ENCODE results near the gene ING2.
"Not testable (repeated sequence)": the region's sequence is repeated elsewhere in the genome, so short reads cannot be mapped to it uniquely, and the experiment has no call there.

ING2 gene

GRCh38 chr4:183540410-183541009 lies 35.7 kb downstream of the ING2 start:
- in situ Hi-C loops (cut with HindIII; ENCODE audit: low pct_ligation_motif_present, low pct_unique_long_range_greater_than_20kb, low sequenced_read_pairs), result no loop called here
- DNase-seq, result no peak

GRCh38 chr4:183541010-183541751 lies 36.3 kb downstream of the ING2 start:
- no peak for DNase-seq
- in situ Hi-C loops (cut with HindIII; ENCODE audit: low pct_ligation_motif_present, low pct_unique_long_range_greater_than_20kb, low sequenced_read_pairs), result no loop called here

- in situ Hi-C loops (cut with HindIII; ENCODE audit: low pct_ligation_motif_present, low pct_unique_long_range_greater_than_20kb, low sequenced_read_pairs), result no loop called here
- DNase-seq, result no peak
These were observed 36.8 kb downstream of the ING2 start for GRCh38 chr4:183541752-183542040.

GRCh38 chr4:183543435-183543834 lies 38.6 kb downstream of the ING2 start:
- DNase-seq, result no peak
- in situ Hi-C loops (cut with HindIII; ENCODE audit: low pct_ligation_motif_present, low pct_unique_long_range_greater_than_20kb, low sequenced_read_pairs), result no loop called here

- in situ Hi-C loops (cut with HindIII; ENCODE audit: low pct_ligation_motif_present, low pct_unique_long_range_greater_than_20kb, low sequenced_read_pairs), result no loop called here
These were observed 39.3 kb downstream of the ING2 start for GRCh38 chr4:183544109-183544508.

GRCh38 chr4:183546376-183546775 lies 41.5 kb downstream of the ING2 start:
- no peak for DNase-seq
- in situ Hi-C loops (cut with HindIII; ENCODE audit: low pct_ligation_motif_present, low pct_unique_long_range_greater_than_20kb, low sequenced_read_pairs), result no loop called here

More at GRCh38 chr4:183544109-183544508, 39.3 kb downstream of the ING2 start:
- DNase-seq, result no peak

- in situ Hi-C loops (cut with HindIII; ENCODE audit: low pct_ligation_motif_present, low pct_unique_long_range_greater_than_20kb, low sequenced_read_pairs), result no loop called here
- DNase-seq, result no peak
These were observed 43.4 kb downstream of the ING2 start for GRCh38 chr4:183548306-183548705.

- DNase-seq, result no peak
- in situ Hi-C loops (cut with HindIII; ENCODE audit: low pct_ligation_motif_present, low pct_unique_long_range_greater_than_20kb, low sequenced_read_pairs), result no loop called here
These were observed 45.7 kb downstream of the ING2 start for GRCh38 chr4:183550345-183551093.

GRCh38 chr4:183552274-183553146 lies 47.7 kb downstream of the ING2 start:
- in situ Hi-C loops (cut with HindIII; ENCODE audit: low pct_ligation_motif_present, low pct_unique_long_range_greater_than_20kb, low sequenced_read_pairs), result no loop called here
- no peak for DNase-seq

GRCh38 chr4:183553147-183553478 lies 48.3 kb downstream of the ING2 start:
- DNase-seq; in situ Hi-C loops (cut with HindIII; ENCODE audit: low pct_ligation_motif_present, low pct_unique_long_range_greater_than_20kb, low sequenced_read_pairs): not testable (repeated sequence)

GRCh38 chr4:183553601-183554345 lies 48.9 kb downstream of the ING2 start:
- in situ Hi-C loops (cut with HindIII; ENCODE audit: low pct_ligation_motif_present, low pct_unique_long_range_greater_than_20kb, low sequenced_read_pairs), result no loop called here
- DNase-seq, result no peak

GRCh38 chr4:183554346-183554686 lies 49.5 kb downstream of the ING2 start:
- no peak for DNase-seq
- in situ Hi-C loops (cut with HindIII; ENCODE audit: low pct_ligation_motif_present, low pct_unique_long_range_greater_than_20kb, low sequenced_read_pairs), result no loop called here

- DNase-seq, result no peak
- in situ Hi-C loops (cut with HindIII; ENCODE audit: low pct_ligation_motif_present, low pct_unique_long_range_greater_than_20kb, low sequenced_read_pairs), result no loop called here
These were observed 50.2 kb downstream of the ING2 start for GRCh38 chr4:183554878-183555585.

GRCh38 chr4:183556947-183557346 lies 52.1 kb downstream of the ING2 start:
- no peak for DNase-seq
- in situ Hi-C loops (cut with HindIII; ENCODE audit: low pct_ligation_motif_present, low pct_unique_long_range_greater_than_20kb, low sequenced_read_pairs), result no loop called here

- in situ Hi-C loops (cut with HindIII; ENCODE audit: low pct_ligation_motif_present, low pct_unique_long_range_greater_than_20kb, low sequenced_read_pairs), result no loop called here
- DNase-seq, result no peak
These were observed 52.8 kb downstream of the ING2 start for GRCh38 chr4:183557611-183558010.

- in situ Hi-C loops (cut with HindIII; ENCODE audit: low pct_ligation_motif_present, low pct_unique_long_range_greater_than_20kb, low sequenced_read_pairs), result no loop called here
- DNase-seq, result no peak
These were observed 54.0 kb downstream of the ING2 start for GRCh38 chr4:183558873-183559272.

GRCh38 chr4:183561905-183562304 lies 57.0 kb downstream of the ING2 start:
- in situ Hi-C loops (cut with HindIII; ENCODE audit: low pct_ligation_motif_present, low pct_unique_long_range_greater_than_20kb, low sequenced_read_pairs), result no loop called here
- no peak for DNase-seq
